GM18519 (cell line): ENCODE results near the gene GPR25.

Source experiments
- ATAC-seq: cut with Tn5 transposase; IDR thresholded peaks from one replicate; pipeline ENCODE4 v1.9.1; 2021; ENCODE audit warnings: mild to moderate bottlenecking, moderate library complexity; ENCODE audit not compliant: unreplicated experiment, low FRiP score

Gene GPR25

GRCh38 chr1:200893411-200893901, 20.7 kb downstream of the GPR25 start:
- ATAC-seq: no peak

- ATAC-seq: no peak
Measured at GRCh38 chr1:200894712-200895442, 22.1 kb downstream of the GPR25 start, which contains the start of gene INAVA. Gene INAVA, plus strand, starts transcription at chr1:200894900. Its CDS starts 3,501 bp downstream, at chr1:200898401.

GRCh38 chr1:200895443-200895789, 22.6 kb downstream of the GPR25 start:
- ATAC-seq: no peak

- no peak for ATAC-seq
Measured at GRCh38 chr1:200895801-200896530, 23.2 kb downstream of the GPR25 start.

- ATAC-seq: no peak
Measured at GRCh38 chr1:200896531-200897196, 23.9 kb downstream of the GPR25 start.

GRCh38 chr1:200897259-200897658, 24.5 kb downstream of the GPR25 start:
- no peak for ATAC-seq

GRCh38 chr1:200899015-200899386, 26.2 kb downstream of the GPR25 start:
- ATAC-seq: no peak

GRCh38 chr1:200899451-200899915, 26.7 kb downstream of the GPR25 start:
- no peak for ATAC-seq

GRCh38 chr1:200899954-200900867, 27.4 kb downstream of the GPR25 start:
- ATAC-seq: no peak

GRCh38 chr1:200900877-200901276, 28.1 kb downstream of the GPR25 start:
- no peak for ATAC-seq

GRCh38 chr1:200901350-200901749, 28.6 kb downstream of the GPR25 start:
- no peak for ATAC-seq

GRCh38 chr1:200901796-200902444, 29.1 kb downstream of the GPR25 start:
- ATAC-seq: no peak

GRCh38 chr1:200903793-200904192, 31.0 kb downstream of the GPR25 start:
- no peak for ATAC-seq

- no peak for ATAC-seq
Measured at GRCh38 chr1:200904772-200905171, 32.0 kb downstream of the GPR25 start.

GRCh38 chr1:200905411-200906052, 32.8 kb downstream of the GPR25 start:
- no peak for ATAC-seq

- no peak for ATAC-seq
Measured at GRCh38 chr1:200906491-200906890, 33.7 kb downstream of the GPR25 start.

- ATAC-seq: peak; percentile 63
Measured at GRCh38 chr1:200907611-200908097, 34.9 kb downstream of the GPR25 start.

GRCh38 chr1:200908191-200908868, 35.5 kb downstream of the GPR25 start:
- no peak for ATAC-seq
